GM23338 (cell line): ENCODE data around the gene MAP2K7. TPM values are rescaled to one million over a fixed set of nuclear protein-coding genes. Genes with fewer than 3 reads are reported as not detected.

Experiments used
- ATAC-seq: fragments of 200-7000 bp; cut with Tn5 transposase; 3 replicates; pipeline ENCODE4 v1.9.1; 2020
- DNase-seq: peaks from one replicate; pipeline ENCODE4 v3.0.0-alpha.2; 2015; ENCODE audit warnings: low spot score
- H2AFZ ChIP-seq: fragments of 200-600 bp; sonication (generic); 2 replicates; pipeline ENCODE4 v1.8.0; 2016; ENCODE audit warnings: antibody characterized with exemption, mild to moderate bottlenecking, moderate library complexity
- H3F3A ChIP-seq: fragments of 200-600 bp; sonication (generic); replicated peaks from 2 replicates; pipeline ENCODE4 v1.8.0; 2017; ENCODE audit warnings: antibody characterized with exemption, mixed run types, low read depth
- H3K27ac ChIP-seq: fragments of 200-600 bp; sonication (generic); 2 replicates; pipeline ENCODE4 v1.6.1; 2016; ENCODE audit warnings: low read depth
- H3K27me3 ChIP-seq: fragments of 200-600 bp; sonication (generic); 2 replicates; pipeline ENCODE4 v1.8.0; 2016; ENCODE audit warnings: mild to moderate bottlenecking, mixed run types, moderate library complexity; ENCODE audit not compliant: insufficient read depth
- H3K36me3 ChIP-seq: fragments of 200-600 bp; sonication (generic); 2 replicates; pipeline ENCODE4 v1.8.0; 2016; ENCODE audit warnings: mild to moderate bottlenecking; ENCODE audit not compliant: insufficient read depth
- H3K4me1 ChIP-seq: fragments of 200-600 bp; sonication (generic); 2 replicates; pipeline ENCODE4 v1.8.0; 2016; ENCODE audit warnings: mild to moderate bottlenecking, moderate library complexity; ENCODE audit not compliant: insufficient read depth
- H3K4me2 ChIP-seq: fragments of 200-600 bp; sonication (generic); 2 replicates; pipeline ENCODE4 v1.7.1; 2017; ENCODE audit warnings: mixed run types
- H3K4me3 ChIP-seq: fragments of 200-600 bp; sonication (generic); 2 replicates; pipeline ENCODE4 v1.6.1; 2016; ENCODE audit warnings: mixed run types
- H3K79me2 ChIP-seq: fragments of 200-600 bp; sonication (generic); replicated peaks from 2 replicates; pipeline ENCODE4 v1.8.0; 2017; ENCODE audit warnings: mild to moderate bottlenecking; ENCODE audit not compliant: insufficient read depth
- H3K9me2 ChIP-seq: fragments of 200-600 bp; sonication (generic); 2 replicates; pipeline ENCODE4 v1.8.0; 2017; ENCODE audit not compliant: insufficient read depth
- H4K20me1 ChIP-seq: fragments of 200-600 bp; sonication (generic); replicated peaks from 2 replicates; pipeline ENCODE4 v1.8.0; 2017; ENCODE audit warnings: mild to moderate bottlenecking; ENCODE audit not compliant: insufficient read depth
- H3K27ac Mint-ChIP-seq: 2 replicates; pipeline ENCODE4 v1.8.0; 2020; ENCODE audit warnings: inconsistent platforms, mild to moderate bottlenecking, moderate library complexity, mixed read lengths
- H3K27me3 Mint-ChIP-seq: 3 replicates; pipeline ENCODE4 v1.8.0; 2022; ENCODE audit warnings: low read depth, mild to moderate bottlenecking, moderate library complexity, mixed read lengths, inconsistent platforms; ENCODE audit not compliant: insufficient read depth, poor library complexity
- H3K36me3 Mint-ChIP-seq: 3 replicates; pipeline ENCODE4 v1.8.0; 2021; ENCODE audit warnings: low read depth, mild to moderate bottlenecking, inconsistent platforms, moderate library complexity, mixed read lengths
- H3K4me1 Mint-ChIP-seq: 3 replicates; pipeline ENCODE4 v1.8.0; 2020; ENCODE audit warnings: mild to moderate bottlenecking, inconsistent platforms, mixed read lengths
- H3K4me3 Mint-ChIP-seq: 3 replicates; pipeline ENCODE4 v1.8.0; 2021; ENCODE audit warnings: moderate library complexity, mild to moderate bottlenecking, inconsistent platforms, mixed read lengths
- H3K9me3 Mint-ChIP-seq: 3 replicates; pipeline ENCODE4 v1.8.0; 2020; ENCODE audit warnings: moderate library complexity, mild to moderate bottlenecking, inconsistent platforms, mixed read lengths
- CREB1 ChIP-seq: fragments of 250-450 bp; sonication (Bioruptor Pico); IDR thresholded peaks from 2 replicates; pipeline ENCODE4 v1.5.0; 2020; ENCODE audit warnings: low read depth, mild to moderate bottlenecking, moderate library complexity
- EZH2phosphoT487 ChIP-seq: fragments of 200-600 bp; sonication (generic); IDR thresholded peaks from one replicate; pipeline ENCODE4 v1.8.1; 2018; ENCODE audit warnings: antibody characterized with exemption; ENCODE audit not compliant: unreplicated experiment
- STAT1 ChIP-seq: IDR thresholded peaks from one replicate; pipeline ENCODE4 v1.6.1; 2016; ENCODE audit warnings: antibody characterized with exemption; ENCODE audit not compliant: unreplicated experiment
- ZNF114 ChIP-seq: fragments of 250-450 bp; sonication (Bioruptor Pico); IDR thresholded peaks from 2 replicates; pipeline ENCODE4 v1.5.0; 2020; ENCODE audit warnings: mild to moderate bottlenecking, moderate library complexity
- ZNF462 ChIP-seq: fragments of 250-450 bp; sonication (Bioruptor Pico); IDR thresholded peaks from 2 replicates; pipeline ENCODE4 v1.5.0; 2020; ENCODE audit warnings: mild to moderate bottlenecking, moderate library complexity
- polyA plus RNA-seq: library from polyadenylated mRNA; unstranded; fragments of >200 nt; fragmentation: Nextera tagmentation; extraction: Ambion mirVana; gene quantifications from 2 replicates; pipeline ENCODE4 v1.2.1, GENCODE V29; 2016
- total RNA-seq: library from RNA; depleted of rRNA; stranded (reverse); fragments of >200 nt; shearing (Covaris generic); gene quantifications from 2 replicates; pipeline ENCODE4 v1.2.3, GENCODE V29; 2014

The MAP2K7 gene
- total and polyA plus RNA-seq, 2 experiments from 2014 or later: 11.3 to 22.6 TPM

- TF ChIP-seq ZNF462 (CRISPR knock-in tag) (no peak), ZNF114 (no peak)
Measured at GRCh38 chr19:7909471-7910067, 5.9 kb downstream of the MAP2K7 start (continued).

DNA sequence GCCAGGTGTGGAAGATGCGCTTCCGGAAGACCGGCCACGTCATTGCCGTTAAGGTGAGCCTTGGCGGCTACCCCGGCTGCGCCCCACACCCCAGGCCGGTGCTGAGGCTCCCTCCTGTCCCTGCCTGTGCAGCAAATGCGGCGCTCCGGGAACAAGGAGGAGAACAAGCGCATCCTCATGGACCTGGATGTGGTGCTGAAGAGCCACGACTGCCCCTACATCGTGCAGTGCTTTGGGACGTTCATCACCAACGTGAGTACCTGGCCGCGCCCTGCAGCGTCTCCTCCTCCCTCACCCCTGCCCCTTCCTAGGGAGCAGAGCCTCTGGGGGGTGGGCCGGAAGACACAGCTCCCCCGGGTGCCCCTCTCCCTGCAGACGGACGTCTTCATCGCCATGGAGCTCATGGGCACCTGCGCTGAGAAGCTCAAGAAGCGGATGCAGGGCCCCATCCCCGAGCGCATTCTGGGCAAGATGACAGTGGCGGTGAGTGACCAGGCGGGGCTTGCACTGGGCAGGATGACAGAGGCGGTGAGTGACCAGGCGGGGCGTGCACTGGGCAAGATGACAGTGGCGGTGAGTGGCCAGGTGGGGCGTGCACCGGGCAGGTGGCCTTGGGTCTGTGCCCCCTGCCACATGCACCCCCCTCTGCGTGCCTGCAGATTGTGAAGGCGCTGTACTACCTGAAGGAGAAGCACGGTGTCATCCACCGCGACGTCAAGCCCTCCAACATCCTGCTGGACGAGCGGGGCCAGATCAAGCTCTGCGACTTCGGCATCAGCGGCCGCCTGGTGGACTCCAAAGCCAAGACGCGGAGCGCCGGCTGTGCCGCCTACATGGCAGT is 6.9 kb downstream of the MAP2K7 start:
- Histone ChIP-seq H2AFZ (no peak overlapping the region), H3K36me3 (no peaks in the 10 kb centered on the region; the same call in 1 of the 2 replicates), H3K4me2 (no peak overlapping the region), H3F3A (no peaks in the 10 kb centered on the region), H3K9me2 (no peaks in the 10 kb centered on the region), H3K27me3 (peaks cover 19% of the 10 kb centered on the region), H4K20me1 (peaks cover 5% of the 10 kb centered on the region), H3K4me3 (no peak overlapping the region), H3K79me2 (peaks cover 20% of the 10 kb centered on the region), H3K4me1 (no peaks in the 10 kb centered on the region), H3K27ac (no peak overlapping the region)
- peaks cover 17% of the 10 kb centered on the region for H3K36me3 Mint-ChIP-seq
- DNase-seq: no peak
- peaks cover 23% of the 10 kb centered on the region for H3K27me3 Mint-ChIP-seq
- TF ChIP-seq STAT1 (no peak), EZH2phosphoT487 (no peak), CREB1 (no peak)
- no peak overlapping the region for H3K4me3 Mint-ChIP-seq
- ATAC-seq: no peak
- peaks cover 4% of the 10 kb centered on the region for H3K4me1 Mint-ChIP-seq
- H3K27ac Mint-ChIP-seq: no peak overlapping the region
- H3K9me3 Mint-ChIP-seq: no peaks in the 10 kb centered on the region
